ENCODE results near the gene ARMC3.

GRCh38 chr10:22912763-22913384 lies 15.0 kb upstream of the ARMC3 start:
- no peak for TF ChIP-seq CTCF (conservative IDR thresholded peaks at IDR 0.05; ENCODE audit: low read length)
- TF ChIP-seq EZH2phosphoT487 (IDR thresholded peaks at IDR 0.05; ENCODE audit: borderline replicate concordance, low read depth, low read length) = no peak

Data from OCI-LY7 (cell line).